NB4 (cell line): ENCODE results near the gene EPB41L1.
A peak's percentile ranks its signal among the peaks of the same experiment; 100 is the strongest.

Experiments
- DNase-seq: peaks from one replicate; pipeline ENCODE4 v3.0.0; 2010; ENCODE audit warnings: low read depth
- H3K4me3 ChIP-seq: one replicate; pipeline ENCODE4 v1.5.1; 2011; ENCODE audit warnings: mild to moderate bottlenecking, low read depth, low read length, moderate library complexity
- MYC ChIP-seq: IDR thresholded peaks from 2 replicates; pipeline ENCODE4 v1.6.1; 2011; ENCODE audit warnings: low read depth, low read length
- POLR2A ChIP-seq: IDR thresholded peaks from 2 replicates; pipeline ENCODE4 v1.6.1; 2011; ENCODE audit warnings: mild to moderate bottlenecking; ENCODE audit not compliant: insufficient read length; ENCODE audit errors: extremely low read depth
- TF ChIP-seq, protein P1 (sequence below): IDR thresholded peaks from one replicate; pipeline ENCODE4 v1.5.1; 2012; ENCODE audit warnings: low read depth, low read length
- TF ChIP-seq, protein P2 (sequence below): IDR thresholded peaks from 2 replicates; pipeline ENCODE4 v1.6.1; 2011; ENCODE audit warnings: low read depth, low read length

Gene EPB41L1

DNA sequence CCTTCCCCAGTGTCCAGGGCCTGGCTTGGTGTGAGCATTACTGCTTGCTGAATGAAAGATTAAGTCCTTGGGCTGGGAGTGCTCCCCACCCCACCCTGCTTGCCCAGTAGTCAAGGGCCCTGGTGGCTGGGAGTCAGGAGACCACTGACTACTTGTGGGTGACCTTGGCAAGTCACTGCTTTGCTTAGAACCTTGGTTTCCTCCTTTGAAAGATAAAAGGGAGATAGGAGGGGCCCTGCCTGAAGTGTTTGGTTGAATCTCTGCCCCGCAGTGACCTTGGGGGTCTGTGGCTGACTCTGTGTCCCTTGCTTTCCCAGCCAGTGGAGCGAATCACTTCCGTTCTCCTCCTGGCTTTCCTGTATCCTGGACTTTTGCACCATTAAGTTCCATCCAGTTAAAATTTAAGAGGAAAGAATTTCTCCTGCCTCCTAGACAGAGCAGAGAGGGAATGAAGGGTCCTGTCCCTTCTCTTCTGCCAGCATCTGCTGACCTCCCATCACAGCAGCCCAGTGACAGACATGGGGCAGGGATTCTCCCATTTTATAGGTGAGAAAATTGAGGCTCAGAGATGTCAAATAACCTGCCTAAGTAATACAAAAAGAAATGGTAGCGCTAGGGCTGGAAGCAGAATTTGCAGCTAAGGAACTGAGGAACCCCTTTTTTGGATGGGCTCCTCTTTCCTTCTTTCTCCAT lies 3.5 kb upstream of the EPB41L1 start:
- TF ChIP-seq, protein P1, sequence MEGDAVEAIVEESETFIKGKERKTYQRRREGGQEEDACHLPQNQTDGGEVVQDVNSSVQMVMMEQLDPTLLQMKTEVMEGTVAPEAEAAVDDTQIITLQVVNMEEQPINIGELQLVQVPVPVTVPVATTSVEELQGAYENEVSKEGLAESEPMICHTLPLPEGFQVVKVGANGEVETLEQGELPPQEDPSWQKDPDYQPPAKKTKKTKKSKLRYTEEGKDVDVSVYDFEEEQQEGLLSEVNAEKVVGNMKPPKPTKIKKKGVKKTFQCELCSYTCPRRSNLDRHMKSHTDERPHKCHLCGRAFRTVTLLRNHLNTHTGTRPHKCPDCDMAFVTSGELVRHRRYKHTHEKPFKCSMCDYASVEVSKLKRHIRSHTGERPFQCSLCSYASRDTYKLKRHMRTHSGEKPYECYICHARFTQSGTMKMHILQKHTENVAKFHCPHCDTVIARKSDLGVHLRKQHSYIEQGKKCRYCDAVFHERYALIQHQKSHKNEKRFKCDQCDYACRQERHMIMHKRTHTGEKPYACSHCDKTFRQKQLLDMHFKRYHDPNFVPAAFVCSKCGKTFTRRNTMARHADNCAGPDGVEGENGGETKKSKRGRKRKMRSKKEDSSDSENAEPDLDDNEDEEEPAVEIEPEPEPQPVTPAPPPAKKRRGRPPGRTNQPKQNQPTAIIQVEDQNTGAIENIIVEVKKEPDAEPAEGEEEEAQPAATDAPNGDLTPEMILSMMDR, result no peak
- TF ChIP-seq POLR2A (no peak), MYC (no peak)
- TF ChIP-seq, protein P2, sequence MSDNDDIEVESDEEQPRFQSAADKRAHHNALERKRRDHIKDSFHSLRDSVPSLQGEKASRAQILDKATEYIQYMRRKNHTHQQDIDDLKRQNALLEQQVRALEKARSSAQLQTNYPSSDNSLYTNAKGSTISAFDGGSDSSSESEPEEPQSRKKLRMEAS, result no peak
- DNase-seq, result no peak
- no peak overlapping the region for H3K4me3 ChIP-seq

- TF ChIP-seq, protein P1, result no peak
- TF ChIP-seq POLR2A (no peak), MYC (no peak)
- TF ChIP-seq, protein P2, result no peak
- DNase-seq, result no peak
- no peak overlapping the region for H3K4me3 ChIP-seq
These were observed 2.3 kb upstream of the EPB41L1 start for GRCh38 chr20:36152261-36152660.

GRCh38 chr20:36153204-36153603 lies 1.3 kb upstream of the EPB41L1 start:
- no peak overlapping the region for H3K4me3 ChIP-seq
- no peak for DNase-seq
- TF ChIP-seq MYC, result no peak

- H3K4me3 ChIP-seq, result no peak overlapping the region
- peak; percentile 72 for DNase-seq
- TF ChIP-seq POLR2A (no peak), MYC (no peak)
- TF ChIP-seq, protein P2, result no peak
- TF ChIP-seq, protein P1, result no peak
These were observed 522 bp upstream of the EPB41L1 start for GRCh38 chr20:36153736-36154699.

GRCh38 chr20:36155629-36155971 lies 1.1 kb downstream of the EPB41L1 start:
- TF ChIP-seq, protein P2, result no peak
- TF ChIP-seq MYC, result no peak
- TF ChIP-seq POLR2A, result no peak
- TF ChIP-seq, protein P1, result no peak

GRCh38 chr20:36155991-36156390 lies 1.5 kb downstream of the EPB41L1 start:
- TF ChIP-seq POLR2A, result no peak
- TF ChIP-seq, protein P1, result no peak
- TF ChIP-seq, protein P2, result no peak
- no peak for TF ChIP-seq MYC
- DNase-seq, result no peak
- no peak overlapping the region for H3K4me3 ChIP-seq

More at GRCh38 chr20:36155629-36155971, 1.1 kb downstream of the EPB41L1 start:
- no peak for DNase-seq
- H3K4me3 ChIP-seq, result no peak overlapping the region
